ENCODE data around the gene SLC35F2. TPM values are rescaled to one million over a fixed set of nuclear protein-coding genes. Genes with fewer than 3 reads are reported as not detected.

SLC35F2 gene
- total and polyA plus RNA-seq, 2 of the 8 experiments (the other 6 are each of a cell fraction or from before 2014, with no cell fraction given): 15.1 to 29.7 TPM

DNA sequence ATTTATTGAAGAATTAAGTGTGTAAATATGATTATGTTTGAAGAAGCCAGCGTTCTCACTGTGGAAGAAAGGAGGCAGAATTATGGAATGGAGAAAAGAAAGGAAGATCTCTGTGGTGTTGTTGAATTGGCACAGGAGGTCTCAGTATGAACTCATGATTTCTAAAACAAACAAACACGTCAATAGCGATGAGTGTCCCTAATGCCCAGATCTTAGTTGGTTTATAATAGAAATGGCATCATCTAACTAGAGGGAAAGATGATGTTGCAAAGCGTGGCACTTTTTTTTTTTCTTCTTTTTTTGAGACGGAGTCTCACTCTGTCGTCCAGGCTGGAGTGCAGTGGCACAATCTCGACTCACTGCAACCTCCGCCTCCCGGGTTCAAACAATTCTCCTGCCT, 107.5 kb downstream of the SLC35F2 start:
- Histone ChIP-seq H2BK20ac (ENCODE audit: low read length) (no peak overlapping the region), H2BK5ac (ENCODE audit: low read depth, low read length) (no peak overlapping the region), H4K5ac (ENCODE audit: insufficient read length, low read depth, low read length) (no peak overlapping the region), H3K27me3 (replicated peaks in 1 of 4; ENCODE audit: control insufficient read depth in 3 of 4, extremely low read depth in 1 of 4, insufficient read depth in 3 of 4, low read length in 3 of 4) (no peaks in the 10 kb centered on the region), H2AK5ac (ENCODE audit: low read depth, low read length) (no peak overlapping the region), H3K23me2 (ENCODE audit: low read depth, low read length) (no peaks in the 10 kb centered on the region; the same call in 1 of the 2 replicates), H3K18ac (ENCODE audit: extremely low read depth, low read length) (no peak overlapping the region), H3K9me3 (ENCODE audit: insufficient read depth in 2 of 2, low read depth in 1 of 2, low read length in 1 of 2) (no peaks in the 10 kb centered on the region), H2BK15ac (ENCODE audit: low read length) (no peak overlapping the region), H3K79me1 (ENCODE audit: low read depth, low read length) (no peaks in the 10 kb centered on the region), H2AFZ (ENCODE audit: low read length) (no peak overlapping the region), H3K79me2 (ENCODE audit: control insufficient read depth in 1 of 2, insufficient read depth in 2 of 2, low read length in 2 of 2) (no peaks in the 10 kb centered on the region), H2BK12ac (ENCODE audit: low read depth, low read length) (no peak overlapping the region), H3K27ac (ENCODE audit: low read depth, low read length) (no peak overlapping the region), H3K14ac (ENCODE audit: insufficient read length) (no peak overlapping the region), H3K4ac (replicated peaks; ENCODE audit: insufficient read length, low read depth, low read length) (no peak overlapping the region), H3K4me3 (ENCODE audit: extremely low read depth in 1 of 4, insufficient read depth in 2 of 4, low read depth in 3 of 4, low read length in 4 of 4) (no peak overlapping the region), H4K91ac (replicated peaks; ENCODE audit: insufficient read length, low read length) (no peak overlapping the region), H3K36me3 (ENCODE audit: control insufficient read depth in 2 of 4, insufficient read depth in 4 of 4, low read length in 3 of 4) (no peaks in the 10 kb centered on the region), H3K9ac (replicated peaks in 1 of 4; ENCODE audit: extremely low read depth in 1 of 4, low read depth in 3 of 4, low read length in 3 of 4) (no peak overlapping the region), H4K8ac (ENCODE audit: extremely low read depth, insufficient read depth, low read length) (no peak overlapping the region), H4K20me1 (replicated peaks in 1 of 2; ENCODE audit: control insufficient read depth in 1 of 2, insufficient read depth in 2 of 2, low read length in 2 of 2) (no peaks in the 10 kb centered on the region), H3K23ac (ENCODE audit: insufficient read length) (no peak overlapping the region), H3K4me1 (replicated peaks in 1 of 4; ENCODE audit: control insufficient read depth in 3 of 4, insufficient read depth in 4 of 4, low read length in 3 of 4) (no peaks in the 10 kb centered on the region), H3K4me2 (ENCODE audit: insufficient read depth in 1 of 2, low read depth in 2 of 2, low read length in 2 of 2) (no peak overlapping the region), H2BK120ac (replicated peaks; ENCODE audit: low read depth, low read length) (no peak overlapping the region), H3K56ac (replicated peaks; ENCODE audit: insufficient read length, low read depth, low read length) (no peak overlapping the region)
- FAIRE-seq (no peak), DNase-seq (ENCODE audit: low read depth in 1 of 2, low spot score in 2 of 2) (no peak)
- CTCF ChIA-PET (ENCODE audit: partially characterized antibody): interaction anchor here (2.3 kb wide), 1 partner anchor 10 kb away, joined by 6 read pairs; no protein-coding TSS in a partner anchor
- POLR2A ChIA-PET (ENCODE audit: partially characterized antibody): no interaction called here
- 92% methylated on average over 7 of the region's 9 CpGs; no CpG with 5 or more reads in 1 of the 2 experiments for WGBS, 2 experiments (ENCODE audit: extremely low coverage in 1 of 2, insufficient coverage in 1 of 2, insufficient read length in 1 of 2, insufficient replicate concordance in 2 of 2, low coverage in 1 of 2, low lambda C conversion rate in 2 of 2, missing lambda C conversion rate in 1 of 2)
- TF ChIP-seq SRF (IDR thresholded peaks at IDR 0.05; ENCODE audit: low read depth, low read length) (no peak), RFX5 (IDR thresholded peaks at IDR 0.05; ENCODE audit: borderline replicate concordance, low read depth, low read length) (no peak), TAF1 (IDR thresholded peaks at IDR 0.05; ENCODE audit: low read depth, low read length) (no peak), CBX5 (IDR thresholded peaks at IDR 0.05; ENCODE audit: low read depth, low read length) (no peak), CBX8 (IDR thresholded peaks at IDR 0.05; ENCODE audit: borderline replicate concordance, low read depth, low read length) (no peak), MAFK (IDR thresholded peaks at IDR 0.05; ENCODE audit: low read depth, low read length) (no peak), TAF7 (optimal IDR thresholded peaks at IDR 0.05; ENCODE audit: borderline replicate concordance, low read depth, low read length) (no peak), KDM4A (IDR thresholded peaks at IDR 0.05; ENCODE audit: low read depth, low read length, severe bottlenecking) (no peak), JUN (IDR thresholded peaks at IDR 0.05; ENCODE audit: low read depth, low read length) (no peak), RXRA (IDR thresholded peaks at IDR 0.05; ENCODE audit: insufficient read depth, low read depth, low read length) (no peak), NANOG (IDR thresholded peaks at IDR 0.05; ENCODE audit: insufficient read depth, low read depth, low read length, poor library complexity, severe bottlenecking) (no peak)

All from H1 (cell line).